MG63 (cell line): ENCODE data around the gene TMEM52B. TPM values are rescaled to one million over a fixed set of nuclear protein-coding genes. Genes with fewer than 3 reads are reported as not detected.
A peak's percentile ranks its signal among the peaks of the same experiment; 100 is the strongest.

Experiments used
- DNase-seq: peaks from one replicate; pipeline ENCODE4 v3.0.0-alpha.2; 2020
- H3K27me3 ChIP-seq: fragments of 250-450 bp; sonication (Bioruptor Pico); 2 replicates; pipeline ENCODE4 v1.5.1; 2020; ENCODE audit warnings: mild to moderate bottlenecking, moderate library complexity
- H3K36me3 ChIP-seq: fragments of 250-450 bp; sonication (Bioruptor Pico); 2 replicates; pipeline ENCODE4 v1.5.1; 2020; ENCODE audit warnings: mild to moderate bottlenecking, moderate library complexity
- H3K4me3 ChIP-seq: fragments of 250-450 bp; sonication (Bioruptor Pico); 2 replicates; pipeline ENCODE4 v1.5.1; 2020; ENCODE audit warnings: mild to moderate bottlenecking, moderate library complexity
- H3K9me3 ChIP-seq: fragments of 250-450 bp; sonication (Bioruptor Pico); 2 replicates; pipeline ENCODE4 v1.5.1; 2020; ENCODE audit warnings: mild to moderate bottlenecking, moderate library complexity
- total RNA-seq: library from RNA; depleted of rRNA; stranded (reverse); fragments of >200 nt; shearing (Covaris generic); gene quantifications from 2 replicates; pipeline ENCODE4 v1.2.3, GENCODE V29; 2014; ENCODE audit warnings: low replicate concordance; rRNA removed

TMEM52B gene
- not detected in 2 replicates for total RNA-seq

- no peaks in the 10 kb centered on the region for H3K27me3 ChIP-seq
- H3K9me3 ChIP-seq: no peaks in the 10 kb centered on the region
- H3K4me3 ChIP-seq: no peak within 1 kb of the TSS
- H3K36me3 ChIP-seq: no peaks in the 10 kb centered on the region
- no peak for DNase-seq
Observed at GRCh38 chr12:10178821-10179220, at the start of gene TMEM52B. TMEM52B (plus strand) TSS chr12:10179032; CDS start chr12:10179575, 543 bp downstream.

DNA sequence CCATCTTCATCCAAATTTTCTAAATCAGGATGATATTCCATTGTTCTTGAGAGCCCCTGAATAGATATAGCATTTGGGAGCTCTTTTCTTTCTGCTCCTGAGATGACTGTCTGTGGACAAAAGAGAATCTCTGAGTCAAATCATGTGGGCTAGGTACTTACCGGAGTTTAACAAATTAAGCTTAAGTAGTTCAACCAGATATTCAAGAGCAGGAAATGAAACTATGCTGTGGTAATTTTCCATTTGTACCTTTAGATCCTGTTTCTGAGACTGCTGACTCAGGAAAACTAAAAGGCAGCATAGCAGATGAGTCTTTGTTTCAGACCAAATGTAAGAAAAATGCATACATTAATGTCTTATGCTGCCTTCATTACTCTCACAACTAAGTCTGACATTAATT lies 48.8 kb upstream of the TMEM52B start, which contains the start of gene CLEC7A:
CLEC7A (minus strand) TSS at position 158 of the 400 bp plus-strand sequence; CDS start at position 41, 117 bp downstream.
- Histone ChIP-seq H3K36me3 (no peaks in the 10 kb centered on the region), H3K4me3 (no peak within 1 kb of the TSS)
- DNase-seq: no peak

DNA sequence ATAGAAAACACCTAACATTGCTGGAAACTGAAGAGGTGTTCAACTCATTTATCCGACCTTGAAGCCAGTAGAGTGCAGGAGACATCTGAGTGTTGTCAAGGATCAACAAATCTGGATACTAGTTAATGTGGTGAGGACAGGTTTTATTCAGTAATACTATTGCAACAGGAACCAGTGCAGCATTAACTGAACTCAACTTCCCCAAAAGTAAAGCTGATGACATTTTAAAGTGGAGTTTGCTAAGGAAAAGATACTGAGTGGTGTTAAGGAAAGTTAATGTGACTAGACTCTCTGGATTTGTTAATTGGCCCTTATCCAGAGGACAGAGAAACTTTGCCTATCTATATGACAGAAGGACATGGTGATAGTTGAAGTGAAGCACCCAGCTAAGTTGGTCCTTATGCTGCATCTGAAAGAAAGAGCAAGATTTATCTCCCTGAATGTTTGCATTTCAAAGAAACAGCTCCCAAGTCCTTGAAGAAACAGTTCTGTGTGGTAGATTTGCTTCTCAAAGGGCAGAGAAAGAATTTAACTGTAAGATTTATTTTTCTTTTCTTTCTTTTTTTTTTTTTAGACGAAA lies 47.6 kb upstream of the TMEM52B start:
- no peaks in the 10 kb centered on the region for H3K27me3 ChIP-seq
- no peak overlapping the region for H3K4me3 ChIP-seq
- H3K9me3 ChIP-seq: no peaks in the 10 kb centered on the region
- no peak for DNase-seq
- H3K36me3 ChIP-seq: no peaks in the 10 kb centered on the region

More for the DNA sequence above, 48.8 kb upstream of the TMEM52B start, which contains the start of gene CLEC7A:
- Histone ChIP-seq H3K9me3 (no peaks in the 10 kb centered on the region), H3K27me3 (no peaks in the 10 kb centered on the region)

DNA sequence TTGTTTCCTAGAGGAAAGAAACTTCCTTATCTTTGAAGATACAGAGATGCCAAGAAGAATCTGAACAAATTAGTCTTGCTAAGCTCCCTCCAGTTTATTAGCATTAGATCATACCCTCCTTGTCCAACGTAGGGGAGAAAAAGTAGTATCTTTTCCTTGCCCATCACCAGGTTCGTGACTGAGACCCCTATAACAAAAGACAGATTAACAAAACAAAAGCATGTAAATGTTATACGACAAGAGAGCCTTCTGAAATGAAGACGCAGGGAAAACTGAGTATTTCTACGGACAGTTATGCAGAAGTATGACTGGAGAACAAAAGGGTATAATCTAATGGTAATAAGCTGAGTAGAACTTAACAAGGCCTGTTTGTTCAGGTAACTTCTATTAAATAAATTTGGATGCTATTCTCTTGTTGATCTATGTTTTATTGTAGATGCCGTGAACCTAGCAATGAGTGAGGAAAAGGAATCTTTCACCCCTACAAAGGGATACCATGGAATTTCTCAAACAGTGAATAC lies 45.9 kb upstream of the TMEM52B start:
- Histone ChIP-seq H3K36me3 (no peaks in the 10 kb centered on the region), H3K4me3 (no peak overlapping the region), H3K27me3 (no peaks in the 10 kb centered on the region), H3K9me3 (no peaks in the 10 kb centered on the region)
- DNase-seq: no peak

DNA sequence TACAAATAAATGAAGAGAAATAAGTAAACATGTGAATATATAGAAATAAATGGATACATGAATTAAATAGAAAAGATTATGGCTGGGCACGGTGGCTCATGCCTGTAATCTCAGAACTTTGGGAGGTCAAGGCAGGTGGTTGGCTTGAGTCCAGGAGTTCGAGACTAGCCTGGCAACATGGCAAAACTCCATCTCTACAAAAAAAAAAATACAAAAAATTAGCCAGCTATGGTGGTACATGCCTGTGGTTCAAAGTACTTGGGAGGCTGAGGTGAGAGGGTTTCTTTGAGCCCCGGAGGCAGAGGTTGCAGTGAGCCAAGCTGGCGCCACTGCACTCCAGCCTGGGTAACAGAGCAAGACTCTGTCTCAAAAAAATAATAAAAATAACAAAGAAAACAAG lies 43.7 kb upstream of the TMEM52B start:
- Histone ChIP-seq H3K4me3 (no peak overlapping the region), H3K9me3 (no peaks in the 10 kb centered on the region), H3K27me3 (no peaks in the 10 kb centered on the region), H3K36me3 (no peaks in the 10 kb centered on the region)
- DNase-seq: no peak

- Histone ChIP-seq H3K36me3 (no peaks in the 10 kb centered on the region), H3K4me3 (no peak overlapping the region), H3K9me3 (no peaks in the 10 kb centered on the region), H3K27me3 (no peaks in the 10 kb centered on the region)
- DNase-seq: peak; percentile 3
Observed at GRCh38 chr12:10136637-10137205, 42.1 kb upstream of the TMEM52B start.

GRCh38 chr12:10140001-10140400 lies 38.8 kb upstream of the TMEM52B start:
- no peaks in the 10 kb centered on the region for H3K36me3 ChIP-seq
- H3K27me3 ChIP-seq: no peaks in the 10 kb centered on the region
- no peak overlapping the region for H3K4me3 ChIP-seq
- DNase-seq: peak; percentile 30
- no peaks in the 10 kb centered on the region for H3K9me3 ChIP-seq

GRCh38 chr12:10142976-10143589 lies 35.7 kb upstream of the TMEM52B start:
- Histone ChIP-seq H3K36me3 (no peaks in the 10 kb centered on the region), H3K9me3 (no peaks in the 10 kb centered on the region), H3K27me3 (no peaks in the 10 kb centered on the region), H3K4me3 (no peak overlapping the region)
- DNase-seq: no peak

- H3K27me3 ChIP-seq: no peaks in the 10 kb centered on the region
- H3K9me3 ChIP-seq: no peaks in the 10 kb centered on the region
- no peak for DNase-seq
- H3K4me3 ChIP-seq: no peak overlapping the region
- H3K36me3 ChIP-seq: no peaks in the 10 kb centered on the region
Observed at GRCh38 chr12:10147714-10148403, 31.0 kb upstream of the TMEM52B start.

DNA sequence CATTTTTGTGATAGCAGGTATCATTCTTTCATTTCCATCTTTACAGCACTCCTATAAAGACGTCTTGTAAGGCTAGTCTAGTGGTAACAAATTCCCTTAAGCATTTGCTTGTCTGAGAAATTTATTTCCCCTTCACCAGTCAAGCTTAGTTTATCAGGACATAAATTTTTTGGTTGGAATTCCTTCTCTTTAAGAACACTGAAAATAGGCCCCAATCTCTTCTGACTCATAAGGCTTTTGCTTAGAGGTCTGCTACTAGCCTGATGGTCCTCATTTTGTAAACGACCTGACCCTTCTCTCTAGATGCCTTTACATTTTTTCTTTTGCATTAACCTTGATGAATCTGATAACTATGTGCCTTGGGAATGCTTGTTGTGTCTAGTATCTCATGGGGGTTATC lies 27.2 kb upstream of the TMEM52B start:
- Histone ChIP-seq H3K9me3 (no peaks in the 10 kb centered on the region), H3K36me3 (no peaks in the 10 kb centered on the region), H3K27me3 (no peaks in the 10 kb centered on the region), H3K4me3 (no peak overlapping the region)
- DNase-seq: no peak

DNA sequence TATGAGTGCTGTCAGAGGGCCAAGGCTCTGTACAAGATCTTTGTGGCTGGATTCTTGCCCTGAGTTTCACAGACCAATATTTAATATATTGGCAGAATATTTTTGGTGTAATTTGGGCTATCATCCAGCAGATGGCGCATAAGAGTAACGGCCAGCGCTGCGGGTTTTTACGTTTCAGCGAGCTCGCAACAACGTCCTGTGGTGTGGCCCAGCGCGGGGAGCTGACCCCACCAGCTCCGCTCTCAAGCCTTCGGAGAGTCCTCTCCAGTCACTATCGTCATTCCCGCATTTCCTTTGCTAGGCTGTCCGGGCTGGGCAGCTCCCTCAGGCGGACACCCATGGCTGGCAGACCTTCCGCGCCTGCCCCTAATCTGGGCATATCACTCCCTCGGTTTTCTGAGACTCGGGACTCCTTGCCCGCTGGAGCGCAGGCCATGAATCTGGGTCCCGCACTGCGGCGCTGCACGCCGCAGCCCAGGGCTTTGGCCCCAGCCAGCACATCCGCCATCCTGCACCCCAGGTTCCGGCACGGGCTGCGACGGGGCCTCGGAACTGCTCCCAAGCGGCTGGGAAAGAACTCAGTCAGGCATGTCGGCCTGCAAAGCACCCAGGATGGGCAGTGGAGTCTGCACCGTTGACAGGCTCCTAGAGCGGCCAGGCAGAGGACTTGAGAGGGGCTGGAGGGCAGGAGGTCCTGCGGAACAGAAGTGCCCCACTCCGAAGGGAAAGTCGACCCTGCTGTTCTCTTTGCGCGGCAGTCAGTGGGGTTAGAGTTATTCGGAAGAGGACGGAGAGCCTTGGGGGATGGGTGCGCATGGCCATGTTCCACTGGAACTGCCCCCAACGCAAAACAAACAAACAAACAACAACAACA lies 25.3 kb upstream of the TMEM52B start:
- DNase-seq: peak; percentile 78
- no peaks in the 10 kb centered on the region for H3K36me3 ChIP-seq
- no peaks in the 10 kb centered on the region for H3K27me3 ChIP-seq
- H3K4me3 ChIP-seq: peak overlapping the region; percentile 39
- H3K9me3 ChIP-seq: no peaks in the 10 kb centered on the region

DNA sequence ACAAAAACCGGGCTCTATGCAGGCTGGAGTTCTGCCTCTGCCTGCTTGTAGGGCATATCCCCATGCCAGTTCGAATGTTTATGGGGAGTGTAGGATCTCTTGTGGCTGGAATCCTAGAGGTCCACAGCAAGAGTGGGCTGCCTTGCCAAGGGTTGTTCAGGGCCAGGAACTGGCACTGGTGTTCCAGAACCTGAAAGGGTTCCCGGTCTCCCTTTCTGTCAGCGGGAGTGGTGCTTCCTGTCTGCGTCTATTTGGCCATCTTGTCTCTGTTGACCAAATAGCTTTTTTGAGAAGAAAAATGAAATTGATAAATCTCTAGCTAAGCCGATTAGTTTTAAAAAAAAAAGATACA lies 24.7 kb upstream of the TMEM52B start:
- no peak for DNase-seq
- H3K4me3 ChIP-seq: peak overlapping the region; percentile 39; the same call in 1 of the 2 replicates
- H3K9me3 ChIP-seq: no peaks in the 10 kb centered on the region

GRCh38 chr12:10155966-10156365 lies 22.9 kb upstream of the TMEM52B start:
- H3K4me3 ChIP-seq: no peak overlapping the region
- no peaks in the 10 kb centered on the region for H3K36me3 ChIP-seq
- no peaks in the 10 kb centered on the region for H3K27me3 ChIP-seq
- H3K9me3 ChIP-seq: no peaks in the 10 kb centered on the region
- no peak for DNase-seq

More for the DNA sequence above, 24.7 kb upstream of the TMEM52B start:
- Histone ChIP-seq H3K36me3 (no peaks in the 10 kb centered on the region), H3K27me3 (no peaks in the 10 kb centered on the region)

- Histone ChIP-seq H3K9me3 (no peaks in the 10 kb centered on the region), H3K27me3 (no peaks in the 10 kb centered on the region), H3K4me3 (no peak overlapping the region), H3K36me3 (no peaks in the 10 kb centered on the region)
- no peak for DNase-seq
Observed at GRCh38 chr12:10158406-10158805, 20.4 kb upstream of the TMEM52B start.

DNA sequence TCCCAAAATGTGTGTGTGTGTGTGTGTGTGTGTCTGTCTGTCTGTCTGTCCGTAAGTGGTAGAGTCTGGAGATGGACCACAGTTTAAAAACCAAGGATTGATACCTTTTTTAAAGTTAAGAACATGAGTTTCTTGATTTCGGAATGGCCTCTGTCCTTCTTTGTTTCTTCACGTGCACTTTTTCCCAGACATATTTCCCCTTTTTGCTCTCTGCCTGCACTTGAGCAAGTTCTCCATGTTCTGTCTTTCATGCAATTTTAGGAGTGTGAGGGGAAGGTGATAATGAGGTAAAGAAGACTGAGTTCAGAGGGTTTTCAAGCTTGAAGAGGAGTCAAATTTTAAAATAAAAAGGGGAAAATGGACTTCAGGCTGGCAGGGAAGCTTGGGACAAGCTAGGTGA lies 19.6 kb upstream of the TMEM52B start:
- H3K4me3 ChIP-seq: no peak overlapping the region
- H3K27me3 ChIP-seq: no peaks in the 10 kb centered on the region
- no peaks in the 10 kb centered on the region for H3K36me3 ChIP-seq
- DNase-seq: no peak
- no peaks in the 10 kb centered on the region for H3K9me3 ChIP-seq

- H3K27me3 ChIP-seq: no peaks in the 10 kb centered on the region
- DNase-seq: no peak
- H3K36me3 ChIP-seq: no peaks in the 10 kb centered on the region
- H3K4me3 ChIP-seq: no peak overlapping the region
- no peaks in the 10 kb centered on the region for H3K9me3 ChIP-seq
Observed at GRCh38 chr12:10160617-10161385, 18.0 kb upstream of the TMEM52B start.
